ENCODE results near the gene CCP110. TPM values are rescaled to one million over a fixed set of nuclear protein-coding genes. Genes with fewer than 3 reads are reported as not detected.

Gene CCP110
- polyA plus RNA-seq, 4 donors, result 2.0 to 16.7 (median 4.0) TPM

GRCh38 chr16:19548144-19548543 lies 24.4 kb downstream of the CCP110 start:
- Histone ChIP-seq H3K27me3 (ENCODE audit: control insufficient read depth in 3 of 3, insufficient read depth in 3 of 3, low read length in 3 of 3) (no peaks in the 10 kb centered on the region), H3K4me1 (ENCODE audit: control insufficient read depth in 3 of 3, insufficient read depth in 2 of 3, low read depth in 1 of 3, low read length in 2 of 3) (no peaks in the 10 kb centered on the region), H3K4me3 (ENCODE audit: low read depth in 1 of 3, low read length in 3 of 3) (no peak overlapping the region), H3K9me3 (ENCODE audit: control insufficient read depth in 2 of 2, insufficient read depth in 1 of 2, low read depth in 1 of 2, low read length in 1 of 2) (no peaks in the 10 kb centered on the region), H3K27ac (ENCODE audit: low read depth in 1 of 3, low read length in 2 of 3) (no peak overlapping the region), H3K36me3 (ENCODE audit: control insufficient read depth in 3 of 3, insufficient read depth in 2 of 3, low read depth in 1 of 3, low read length in 3 of 3) (peaks cover 4 to 11% (median 5%) of the 10 kb centered on the region in 3 donors)
- 92 to 96% (median 96%) methylated on average over 3 of the region's 3 CpGs for WGBS, 3 donors
- DNase-seq (no peak), FAIRE-seq (no peak)

- Histone ChIP-seq H3K4me1 (ENCODE audit: control insufficient read depth in 3 of 3, insufficient read depth in 2 of 3, low read depth in 1 of 3, low read length in 2 of 3) (no peaks in the 10 kb centered on the region), H3K27me3 (ENCODE audit: control insufficient read depth in 3 of 3, insufficient read depth in 3 of 3, low read length in 3 of 3) (no peaks in the 10 kb centered on the region), H3K27ac (ENCODE audit: low read depth in 1 of 3, low read length in 2 of 3) (no peak overlapping the region), H3K36me3 (ENCODE audit: control insufficient read depth in 3 of 3, insufficient read depth in 2 of 3, low read depth in 1 of 3, low read length in 3 of 3) (peaks cover 4 to 14% (median 5%) of the 10 kb centered on the region in 3 donors), H3K9me3 (ENCODE audit: control insufficient read depth in 2 of 2, insufficient read depth in 1 of 2, low read depth in 1 of 2, low read length in 1 of 2) (no peaks in the 10 kb centered on the region), H3K4me3 (ENCODE audit: low read depth in 1 of 3, low read length in 3 of 3) (no peak overlapping the region)
- no peak for DNase-seq
- FAIRE-seq, result no peak
Observed at GRCh38 chr16:19549673-19550072, 25.9 kb downstream of the CCP110 start.

GRCh38 chr16:19555186-19555937 lies 31.6 kb downstream of the CCP110 start, which contains the start of gene VPS35L:
VPS35L (plus strand) TSS chr16:19555703; CDS start chr16:19555730, 27 bp downstream.
- H3K27ac ChIP-seq (ENCODE audit: low read depth in 1 of 3, low read length in 2 of 3), result peak within 1 kb of the TSS; percentile 85 to 93 (median 90)
- H3K4me1 ChIP-seq (ENCODE audit: control insufficient read depth in 3 of 3, insufficient read depth in 2 of 3, low read depth in 1 of 3, low read length in 2 of 3), result peaks cover 0 to 4% (median 2%) of the 10 kb centered on the region in 3 donors
- peaks cover 0 to 6% (median 2%) of the 10 kb centered on the region in 3 donors for H3K36me3 ChIP-seq (ENCODE audit: control insufficient read depth in 3 of 3, insufficient read depth in 2 of 3, low read depth in 1 of 3, low read length in 3 of 3)
- WGBS, 3 donors, result 0 to 1% (median 1%) methylated on average over 42 to 53 of the region's 53 CpGs
- H3K27me3 ChIP-seq (ENCODE audit: control insufficient read depth in 3 of 3, insufficient read depth in 3 of 3, low read length in 3 of 3), result no peaks in the 10 kb centered on the region
- H3K9me3 ChIP-seq (ENCODE audit: control insufficient read depth in 2 of 2, insufficient read depth in 1 of 2, low read depth in 1 of 2, low read length in 1 of 2), result no peaks in the 10 kb centered on the region
- no peak for FAIRE-seq
- peak; percentile 97 to 100 for DNase-seq
- H3K4me3 ChIP-seq (ENCODE audit: low read depth in 1 of 3, low read length in 3 of 3), result peak within 1 kb of the TSS; percentile 55 to 97 (median 62)

GRCh38 chr16:19555938-19556771 lies 32.4 kb downstream of the CCP110 start:
- no peaks in the 10 kb centered on the region for H3K9me3 ChIP-seq (ENCODE audit: control insufficient read depth in 2 of 2, insufficient read depth in 1 of 2, low read depth in 1 of 2, low read length in 1 of 2)
- WGBS, 3 donors, result 32 to 36% (median 33%) methylated on average over 19 of the region's 19 CpGs
- peaks cover 0 to 4% (median 2%) of the 10 kb centered on the region in 3 donors for H3K4me1 ChIP-seq (ENCODE audit: control insufficient read depth in 3 of 3, insufficient read depth in 2 of 3, low read depth in 1 of 3, low read length in 2 of 3)
- peak overlapping the region; percentile 55 to 97 (median 62) for H3K4me3 ChIP-seq (ENCODE audit: low read depth in 1 of 3, low read length in 3 of 3)
- H3K36me3 ChIP-seq (ENCODE audit: control insufficient read depth in 3 of 3, insufficient read depth in 2 of 3, low read depth in 1 of 3, low read length in 3 of 3), result peaks cover 0 to 6% (median under 1%) of the 10 kb centered on the region in 3 donors
- H3K27me3 ChIP-seq (ENCODE audit: control insufficient read depth in 3 of 3, insufficient read depth in 3 of 3, low read length in 3 of 3), result no peaks in the 10 kb centered on the region
- FAIRE-seq (no peak), DNase-seq (no peak)
- peak overlapping the region; percentile 16 to 93 (median 85) for H3K27ac ChIP-seq (ENCODE audit: low read depth in 1 of 3, low read length in 2 of 3)

GRCh38 chr16:19559242-19559910 lies 35.6 kb downstream of the CCP110 start:
- Histone ChIP-seq H3K27me3 (ENCODE audit: control insufficient read depth in 3 of 3, insufficient read depth in 3 of 3, low read length in 3 of 3) (no peaks in the 10 kb centered on the region), H3K9me3 (ENCODE audit: control insufficient read depth in 2 of 2, insufficient read depth in 1 of 2, low read depth in 1 of 2, low read length in 1 of 2) (peaks cover 0 to 16% of the 10 kb centered on the region in 2 donors), H3K4me3 (ENCODE audit: low read depth in 1 of 3, low read length in 3 of 3) (no peak overlapping the region), H3K4me1 (ENCODE audit: control insufficient read depth in 3 of 3, insufficient read depth in 2 of 3, low read depth in 1 of 3, low read length in 2 of 3) (peaks cover 0 to 4% (median 2%) of the 10 kb centered on the region in 3 donors), H3K36me3 (ENCODE audit: control insufficient read depth in 3 of 3, insufficient read depth in 2 of 3, low read depth in 1 of 3, low read length in 3 of 3) (peaks cover 0 to 6% (median 0%) of the 10 kb centered on the region in 3 donors), H3K27ac (ENCODE audit: low read depth in 1 of 3, low read length in 2 of 3) (no peak overlapping the region)
- DNase-seq, result peak; percentile 58 to 66
- no peak for FAIRE-seq
- WGBS, 3 donors, result 73 to 84% (median 76%) methylated on average over 10 of the region's 10 CpGs

GRCh38 chr16:19560078-19560477 lies 36.3 kb downstream of the CCP110 start:
- Histone ChIP-seq H3K36me3 (ENCODE audit: control insufficient read depth in 3 of 3, insufficient read depth in 2 of 3, low read depth in 1 of 3, low read length in 3 of 3) (peaks cover 0 to 10% (median 2%) of the 10 kb centered on the region in 3 donors), H3K27ac (ENCODE audit: low read depth in 1 of 3, low read length in 2 of 3) (no peak overlapping the region), H3K9me3 (ENCODE audit: control insufficient read depth in 2 of 2, insufficient read depth in 1 of 2, low read depth in 1 of 2, low read length in 1 of 2) (peaks cover 0 to 16% of the 10 kb centered on the region in 2 donors), H3K27me3 (ENCODE audit: control insufficient read depth in 3 of 3, insufficient read depth in 3 of 3, low read length in 3 of 3) (no peaks in the 10 kb centered on the region), H3K4me3 (ENCODE audit: low read depth in 1 of 3, low read length in 3 of 3) (no peak overlapping the region), H3K4me1 (ENCODE audit: control insufficient read depth in 3 of 3, insufficient read depth in 2 of 3, low read depth in 1 of 3, low read length in 2 of 3) (peaks cover 0 to 4% (median 2%) of the 10 kb centered on the region in 3 donors)
- WGBS, 3 donors, result 92 to 94% (median 93%) methylated on average over 4 of the region's 4 CpGs
- DNase-seq, result no peak
- no peak for FAIRE-seq

- no peak for FAIRE-seq
- no peak for DNase-seq
- H3K9me3 ChIP-seq (ENCODE audit: control insufficient read depth in 2 of 2, insufficient read depth in 1 of 2, low read depth in 1 of 2, low read length in 1 of 2), result peaks cover 0 to 16% of the 10 kb centered on the region in 2 donors
- H3K4me1 ChIP-seq (ENCODE audit: control insufficient read depth in 3 of 3, insufficient read depth in 2 of 3, low read depth in 1 of 3, low read length in 2 of 3), result no peaks in the 10 kb centered on the region
- H3K4me3 ChIP-seq (ENCODE audit: low read depth in 1 of 3, low read length in 3 of 3), result no peak overlapping the region
- H3K27ac ChIP-seq (ENCODE audit: low read depth in 1 of 3, low read length in 2 of 3), result no peak overlapping the region
- H3K36me3 ChIP-seq (ENCODE audit: control insufficient read depth in 3 of 3, insufficient read depth in 2 of 3, low read depth in 1 of 3, low read length in 3 of 3), result peaks cover 6 to 30% (median 12%) of the 10 kb centered on the region in 3 donors
- 93 to 98% (median 96%) methylated on average over 4 of the region's 4 CpGs for WGBS, 3 donors
- no peaks in the 10 kb centered on the region for H3K27me3 ChIP-seq (ENCODE audit: control insufficient read depth in 3 of 3, insufficient read depth in 3 of 3, low read length in 3 of 3)
Observed at GRCh38 chr16:19563377-19563776, 39.6 kb downstream of the CCP110 start.

- Histone ChIP-seq H3K27ac (ENCODE audit: low read depth in 1 of 3, low read length in 2 of 3) (no peak overlapping the region), H3K9me3 (ENCODE audit: control insufficient read depth in 2 of 2, insufficient read depth in 1 of 2, low read depth in 1 of 2, low read length in 1 of 2) (peaks cover 0 to 16% of the 10 kb centered on the region in 2 donors), H3K4me1 (ENCODE audit: control insufficient read depth in 3 of 3, insufficient read depth in 2 of 3, low read depth in 1 of 3, low read length in 2 of 3) (no peaks in the 10 kb centered on the region), H3K36me3 (ENCODE audit: control insufficient read depth in 3 of 3, insufficient read depth in 2 of 3, low read depth in 1 of 3, low read length in 3 of 3) (peaks cover 11 to 44% (median 16%) of the 10 kb centered on the region in 3 donors), H3K27me3 (ENCODE audit: control insufficient read depth in 3 of 3, insufficient read depth in 3 of 3, low read length in 3 of 3) (no peaks in the 10 kb centered on the region), H3K4me3 (ENCODE audit: low read depth in 1 of 3, low read length in 3 of 3) (no peak overlapping the region)
- FAIRE-seq (no peak), DNase-seq (no peak)
- WGBS, 3 donors, result 94 to 99% (median 97%) methylated on average over 3 of the region's 3 CpGs
Observed at GRCh38 chr16:19566362-19566761, 42.6 kb downstream of the CCP110 start.
